ENCODE results near the gene MMP1. TPM values are rescaled to one million over a fixed set of nuclear protein-coding genes. Genes with fewer than 3 reads are reported as not detected.

The MMP1 gene
- total RNA-seq, 1 experiment from 2014 or later: not detected

GRCh38 chr11:102751673-102752072 is 46.3 kb downstream of the MMP1 start:
- H2AFZ ChIP-seq (ENCODE audit: low read depth, low read length, poor library complexity, severe bottlenecking): no peak overlapping the region
- POLR2A ChIA-PET: no interaction called here
- no peak overlapping the region for H3K27ac ChIP-seq (ENCODE audit: low read depth, low read length)
- no peak overlapping the region for H3K4me3 ChIP-seq (replicated peaks in 1 of 2; ENCODE audit: low read depth in 1 of 2, low read length in 2 of 2)
- DNase-seq (ENCODE audit: low read depth, low spot score) (no peak), ATAC-seq (no peak)
- CTCF ChIA-PET: no interaction called here
- intact Hi-C loops (cut with micrococcal nuclease): no loop called here
- no peaks in the 10 kb centered on the region for H3K9me2 ChIP-seq (ENCODE audit: insufficient read depth)
- H3K79me2 ChIP-seq (ENCODE audit: insufficient read depth, low read length): no peaks in the 10 kb centered on the region
- no TSS peak for BruUV-seq (replicated peaks)
- H3K9me3 ChIP-seq (ENCODE audit: control insufficient read depth in 1 of 2, insufficient read depth in 1 of 2, low read depth in 1 of 2, low read length in 2 of 2): no peaks in the 10 kb centered on the region
- H3K4me2 ChIP-seq (ENCODE audit: low read length): no peak overlapping the region
- TF ChIP-seq POLR2AphosphoS5 (IDR thresholded peaks at IDR 0.05; ENCODE audit: low read depth, low read length): no peak
- TF ChIP-seq ZFX (IDR thresholded peaks at IDR 0.05): no peak
- TF ChIP-seq CEBPB (IDR thresholded peaks at IDR 0.05; ENCODE audit: low read depth): no peak
- no peak for TF ChIP-seq ATF3 (IDR thresholded peaks at IDR 0.05)
- TF ChIP-seq CTCF (IDR thresholded peaks at IDR 0.05 in 2 of 3, conservative IDR thresholded peaks at IDR 0.05 in 1 of 3; ENCODE audit: borderline replicate concordance in 1 of 3, insufficient read depth in 1 of 3, low read depth in 2 of 3, low read length in 2 of 3): no peak
- no peak for TF ChIP-seq ZNF274 (IDR thresholded peaks at IDR 0.05; ENCODE audit: low read depth, low read length)
- TF ChIP-seq TCF7L2 (IDR thresholded peaks at IDR 0.05; ENCODE audit: borderline replicate concordance, extremely low read depth, insufficient read depth, insufficient read length): no peak
- no peak for TF ChIP-seq MAX (IDR thresholded peaks at IDR 0.05)
- no peak for TF ChIP-seq FOSL1 (IDR thresholded peaks at IDR 0.05; ENCODE audit: low read depth)
- no peak for TF ChIP-seq SP1 (IDR thresholded peaks at IDR 0.05; ENCODE audit: low read depth)
- no peak for TF ChIP-seq SRF (IDR thresholded peaks at IDR 0.05; ENCODE audit: low read depth)
- no peak for TF ChIP-seq JUND (IDR thresholded peaks at IDR 0.05)
- TF ChIP-seq POLR2A (IDR thresholded peaks at IDR 0.05; ENCODE audit: borderline replicate concordance, extremely low read depth, insufficient read depth, insufficient read length): no peak
- TF ChIP-seq RAD21 (IDR thresholded peaks at IDR 0.05; ENCODE audit: low read depth): no peak
- TF ChIP-seq, protein P1, sequence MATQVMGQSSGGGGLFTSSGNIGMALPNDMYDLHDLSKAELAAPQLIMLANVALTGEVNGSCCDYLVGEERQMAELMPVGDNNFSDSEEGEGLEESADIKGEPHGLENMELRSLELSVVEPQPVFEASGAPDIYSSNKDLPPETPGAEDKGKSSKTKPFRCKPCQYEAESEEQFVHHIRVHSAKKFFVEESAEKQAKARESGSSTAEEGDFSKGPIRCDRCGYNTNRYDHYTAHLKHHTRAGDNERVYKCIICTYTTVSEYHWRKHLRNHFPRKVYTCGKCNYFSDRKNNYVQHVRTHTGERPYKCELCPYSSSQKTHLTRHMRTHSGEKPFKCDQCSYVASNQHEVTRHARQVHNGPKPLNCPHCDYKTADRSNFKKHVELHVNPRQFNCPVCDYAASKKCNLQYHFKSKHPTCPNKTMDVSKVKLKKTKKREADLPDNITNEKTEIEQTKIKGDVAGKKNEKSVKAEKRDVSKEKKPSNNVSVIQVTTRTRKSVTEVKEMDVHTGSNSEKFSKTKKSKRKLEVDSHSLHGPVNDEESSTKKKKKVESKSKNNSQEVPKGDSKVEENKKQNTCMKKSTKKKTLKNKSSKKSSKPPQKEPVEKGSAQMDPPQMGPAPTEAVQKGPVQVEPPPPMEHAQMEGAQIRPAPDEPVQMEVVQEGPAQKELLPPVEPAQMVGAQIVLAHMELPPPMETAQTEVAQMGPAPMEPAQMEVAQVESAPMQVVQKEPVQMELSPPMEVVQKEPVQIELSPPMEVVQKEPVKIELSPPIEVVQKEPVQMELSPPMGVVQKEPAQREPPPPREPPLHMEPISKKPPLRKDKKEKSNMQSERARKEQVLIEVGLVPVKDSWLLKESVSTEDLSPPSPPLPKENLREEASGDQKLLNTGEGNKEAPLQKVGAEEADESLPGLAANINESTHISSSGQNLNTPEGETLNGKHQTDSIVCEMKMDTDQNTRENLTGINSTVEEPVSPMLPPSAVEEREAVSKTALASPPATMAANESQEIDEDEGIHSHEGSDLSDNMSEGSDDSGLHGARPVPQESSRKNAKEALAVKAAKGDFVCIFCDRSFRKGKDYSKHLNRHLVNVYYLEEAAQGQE (IDR thresholded peaks at IDR 0.05; ENCODE audit: low read depth): no peak
- TF ChIP-seq YY1 (IDR thresholded peaks at IDR 0.05; ENCODE audit: extremely low read depth, insufficient replicate concordance, low read depth, low read length): no peak
- no peak for TF ChIP-seq EZH2 (IDR thresholded peaks at IDR 0.05)
- no peak for TF ChIP-seq ELF1 (IDR thresholded peaks at IDR 0.05; ENCODE audit: borderline replicate concordance, low read depth)
- no peak for TF ChIP-seq EZH2phosphoT487 (IDR thresholded peaks at IDR 0.05; ENCODE audit: borderline replicate concordance)
- H3K36me3 ChIP-seq (ENCODE audit: control insufficient read depth in 1 of 2, insufficient read depth in 2 of 2, low read length in 2 of 2): no peaks in the 10 kb centered on the region
- no peaks in the 10 kb centered on the region for H3K27me3 ChIP-seq (ENCODE audit: insufficient read depth, low read length)
- no peaks in the 10 kb centered on the region for H3K4me1 ChIP-seq (ENCODE audit: control insufficient read depth in 1 of 2, insufficient read depth in 2 of 2, low read length in 2 of 2)
- H4K20me1 ChIP-seq (ENCODE audit: insufficient read depth): no peaks in the 10 kb centered on the region
- RAD21 ChIA-PET (ENCODE audit: low non-redundant PET in 1 of 2, low total read pairs in 2 of 2, uncharacterized antibody in 2 of 2, unreplicated experiment in 2 of 2): no interaction called here
- no peak overlapping the region for H3K9ac ChIP-seq (ENCODE audit: low read length)
